Ovary (tissue), 3 donors: ENCODE results near the gene MBNL1.

Experiments
- EP300 ChIP-seq: sonication (generic); formaldehyde crosslinking; IDR thresholded peaks from one replicate; pipeline ENCODE4 v1.6.1; 2017; ENCODE audit warnings: antibody characterized with exemption
- POLR2A ChIP-seq: fragments of 450-650 bp; IDR thresholded peaks from one replicate; pipeline ENCODE4 v1.6.1; 2017; ENCODE audit warnings: antibody characterized with exemption, mild to moderate bottlenecking, moderate library complexity
- TF ChIP-seq, protein P1 (sequence below), 3 donors: fragments of 450-650 bp in 2 of 3; fragments of 200-600 bp in 1 of 3; IDR thresholded peaks; one replicate each; pipeline versions ENCODE4 v1.5.1 to v1.8.0; 2016 to 2022; ENCODE audit warnings: antibody characterized with exemption in 3 of 3, mild to moderate bottlenecking in 1 of 3
- donor health status: DM: no; HTN: no; CAD: no.

DNA sequence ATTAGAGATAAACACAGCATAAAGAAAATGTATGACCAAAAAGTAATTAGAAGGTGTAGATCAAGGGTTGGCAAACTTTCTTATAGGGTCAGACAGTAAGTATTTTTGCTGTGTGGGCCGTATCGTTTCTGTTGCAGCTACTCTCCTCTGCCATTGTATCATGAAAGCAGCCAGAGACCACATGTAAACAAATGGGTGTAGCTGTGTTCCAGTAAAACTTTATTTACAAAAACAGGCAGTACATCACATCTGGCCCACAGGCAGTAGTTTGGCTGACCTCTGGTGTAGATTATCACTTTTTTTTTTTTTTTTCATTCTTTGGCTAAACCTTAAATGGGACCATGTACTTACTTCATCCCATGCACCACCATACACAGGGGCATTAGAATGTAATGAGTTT lies 190.8 kb downstream of the MBNL1 start:
- TF ChIP-seq, protein P1, sequence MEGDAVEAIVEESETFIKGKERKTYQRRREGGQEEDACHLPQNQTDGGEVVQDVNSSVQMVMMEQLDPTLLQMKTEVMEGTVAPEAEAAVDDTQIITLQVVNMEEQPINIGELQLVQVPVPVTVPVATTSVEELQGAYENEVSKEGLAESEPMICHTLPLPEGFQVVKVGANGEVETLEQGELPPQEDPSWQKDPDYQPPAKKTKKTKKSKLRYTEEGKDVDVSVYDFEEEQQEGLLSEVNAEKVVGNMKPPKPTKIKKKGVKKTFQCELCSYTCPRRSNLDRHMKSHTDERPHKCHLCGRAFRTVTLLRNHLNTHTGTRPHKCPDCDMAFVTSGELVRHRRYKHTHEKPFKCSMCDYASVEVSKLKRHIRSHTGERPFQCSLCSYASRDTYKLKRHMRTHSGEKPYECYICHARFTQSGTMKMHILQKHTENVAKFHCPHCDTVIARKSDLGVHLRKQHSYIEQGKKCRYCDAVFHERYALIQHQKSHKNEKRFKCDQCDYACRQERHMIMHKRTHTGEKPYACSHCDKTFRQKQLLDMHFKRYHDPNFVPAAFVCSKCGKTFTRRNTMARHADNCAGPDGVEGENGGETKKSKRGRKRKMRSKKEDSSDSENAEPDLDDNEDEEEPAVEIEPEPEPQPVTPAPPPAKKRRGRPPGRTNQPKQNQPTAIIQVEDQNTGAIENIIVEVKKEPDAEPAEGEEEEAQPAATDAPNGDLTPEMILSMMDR (IDR thresholded peaks at IDR 0.05) = no peak
- TF ChIP-seq POLR2A = no peak
- TF ChIP-seq EP300 = no peak
